ENCODE measurements around the gene IFNK.
A peak's percentile ranks its signal among the peaks of the same experiment; 100 is the strongest.

IFNK gene

GRCh38 chr9:27572918-27573633 lies 49.0 kb downstream of the IFNK start, which contains the start of gene C9orf72 (continued):
- peak; percentile 13; the same call in 1 of the 2 replicates for TF ChIP-seq ZFHX2 (tag by site-specific recombination; conservative IDR thresholded peaks at IDR 0.05)
- TF ChIP-seq ZBTB26 (tag by site-specific recombination; optimal IDR thresholded peaks at IDR 0.05): peak; percentile 66
- TF ChIP-seq HOXD13 (CRISPR knock-in tag; IDR thresholded peaks at IDR 0.05; ENCODE audit: borderline replicate concordance): no peak
- peak; percentile 24; the same call in 1 of the 2 replicates for TF ChIP-seq ZBTB20 (tag by site-specific recombination; IDR thresholded peaks at IDR 0.05)
- TF ChIP-seq, protein P1, sequence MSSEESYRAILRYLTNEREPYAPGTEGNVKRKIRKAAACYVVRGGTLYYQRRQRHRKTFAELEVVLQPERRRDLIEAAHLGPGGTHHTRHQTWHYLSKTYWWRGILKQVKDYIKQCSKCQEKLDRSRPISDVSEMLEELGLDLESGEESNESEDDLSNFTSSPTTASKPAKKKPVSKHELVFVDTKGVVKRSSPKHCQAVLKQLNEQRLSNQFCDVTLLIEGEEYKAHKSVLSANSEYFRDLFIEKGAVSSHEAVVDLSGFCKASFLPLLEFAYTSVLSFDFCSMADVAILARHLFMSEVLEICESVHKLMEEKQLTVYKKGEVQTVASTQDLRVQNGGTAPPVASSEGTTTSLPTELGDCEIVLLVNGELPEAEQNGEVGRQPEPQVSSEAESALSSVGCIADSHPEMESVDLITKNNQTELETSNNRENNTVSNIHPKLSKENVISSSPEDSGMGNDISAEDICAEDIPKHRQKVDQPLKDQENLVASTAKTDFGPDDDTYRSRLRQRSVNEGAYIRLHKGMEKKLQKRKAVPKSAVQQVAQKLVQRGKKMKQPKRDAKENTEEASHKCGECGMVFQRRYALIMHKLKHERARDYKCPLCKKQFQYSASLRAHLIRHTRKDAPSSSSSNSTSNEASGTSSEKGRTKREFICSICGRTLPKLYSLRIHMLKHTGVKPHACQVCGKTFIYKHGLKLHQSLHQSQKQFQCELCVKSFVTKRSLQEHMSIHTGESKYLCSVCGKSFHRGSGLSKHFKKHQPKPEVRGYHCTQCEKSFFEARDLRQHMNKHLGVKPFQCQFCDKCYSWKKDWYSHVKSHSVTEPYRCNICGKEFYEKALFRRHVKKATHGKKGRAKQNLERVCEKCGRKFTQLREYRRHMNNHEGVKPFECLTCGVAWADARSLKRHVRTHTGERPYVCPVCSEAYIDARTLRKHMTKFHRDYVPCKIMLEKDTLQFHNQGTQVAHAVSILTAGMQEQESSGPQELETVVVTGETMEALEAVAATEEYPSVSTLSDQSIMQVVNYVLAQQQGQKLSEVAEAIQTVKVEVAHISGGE (tag by site-specific recombination; conservative IDR thresholded peaks at IDR 0.05; ENCODE audit: low read depth): 0 out of 2 replicates have a peak, but pooled peaks have one; percentile 18
- TF ChIP-seq ZNF335 (tag by site-specific recombination; conservative IDR thresholded peaks at IDR 0.05): peak; percentile 44; the same call in 1 of the 2 replicates
- TF ChIP-seq ZNF596 (tag by site-specific recombination; IDR thresholded peaks at IDR 0.05): no peak
- TF ChIP-seq ZBTB48 (tag by site-specific recombination; IDR thresholded peaks at IDR 0.05): peak; percentile 89
- peak; percentile 4; the same call in 1 of the 2 replicates for TF ChIP-seq ZXDB (tag by site-specific recombination; IDR thresholded peaks at IDR 0.05)
- TF ChIP-seq ZNF660 (tag by site-specific recombination; IDR thresholded peaks at IDR 0.05): 0 out of 2 replicates have a peak, but pooled peaks have one; percentile 14
- peak; percentile 43 for TF ChIP-seq MZF1 (tag by site-specific recombination; IDR thresholded peaks at IDR 0.05; ENCODE audit: borderline replicate concordance)
- TF ChIP-seq EGR2 (tag by site-specific recombination; IDR thresholded peaks at IDR 0.05; ENCODE audit: low read depth): peak; percentile 40; the same call in 1 of the 2 replicates
- TF ChIP-seq REST (tag by site-specific recombination; IDR thresholded peaks at IDR 0.05): no peak
- TF ChIP-seq ZNF501 (tag by site-specific recombination; IDR thresholded peaks at IDR 0.05): 0 out of 2 replicates have a peak, but pooled peaks have one; percentile 36
- 0 out of 2 replicates have a peak, but pooled peaks have one; percentile 26 for TF ChIP-seq PRDM1 (tag by site-specific recombination; IDR thresholded peaks at IDR 0.05)
- TF ChIP-seq, protein P2, sequence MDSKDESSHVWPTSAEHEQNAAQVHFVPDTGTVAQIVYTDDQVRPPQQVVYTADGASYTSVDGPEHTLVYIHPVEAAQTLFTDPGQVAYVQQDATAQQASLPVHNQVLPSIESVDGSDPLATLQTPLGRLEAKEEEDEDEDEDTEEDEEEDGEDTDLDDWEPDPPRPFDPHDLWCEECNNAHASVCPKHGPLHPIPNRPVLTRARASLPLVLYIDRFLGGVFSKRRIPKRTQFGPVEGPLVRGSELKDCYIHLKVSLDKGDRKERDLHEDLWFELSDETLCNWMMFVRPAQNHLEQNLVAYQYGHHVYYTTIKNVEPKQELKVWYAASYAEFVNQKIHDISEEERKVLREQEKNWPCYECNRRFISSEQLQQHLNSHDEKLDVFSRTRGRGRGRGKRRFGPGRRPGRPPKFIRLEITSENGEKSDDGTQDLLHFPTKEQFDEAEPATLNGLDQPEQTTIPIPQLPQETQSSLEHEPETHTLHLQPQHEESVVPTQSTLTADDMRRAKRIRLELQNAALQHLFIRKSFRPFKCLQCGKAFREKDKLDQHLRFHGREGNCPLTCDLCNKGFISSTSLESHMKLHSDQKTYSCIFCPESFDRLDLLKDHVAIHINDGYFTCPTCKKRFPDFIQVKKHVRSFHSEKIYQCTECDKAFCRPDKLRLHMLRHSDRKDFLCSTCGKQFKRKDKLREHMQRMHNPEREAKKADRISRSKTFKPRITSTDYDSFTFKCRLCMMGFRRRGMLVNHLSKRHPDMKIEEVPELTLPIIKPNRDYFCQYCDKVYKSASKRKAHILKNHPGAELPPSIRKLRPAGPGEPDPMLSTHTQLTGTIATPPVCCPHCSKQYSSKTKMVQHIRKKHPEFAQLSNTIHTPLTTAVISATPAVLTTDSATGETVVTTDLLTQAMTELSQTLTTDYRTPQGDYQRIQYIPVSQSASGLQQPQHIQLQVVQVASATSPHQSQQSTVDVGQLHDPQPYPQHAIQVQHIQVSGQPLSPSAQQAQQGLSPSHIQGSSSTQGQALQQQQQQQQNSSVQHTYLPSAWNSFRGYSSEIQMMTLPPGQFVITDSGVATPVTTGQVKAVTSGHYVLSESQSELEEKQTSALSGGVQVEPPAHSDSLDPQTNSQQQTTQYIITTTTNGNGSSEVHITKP (tag by site-specific recombination; IDR thresholded peaks at IDR 0.05): peak; percentile 43; the same call in 1 of the 2 replicates
- no peak for TF ChIP-seq ZNF324 (tag by site-specific recombination; IDR thresholded peaks at IDR 0.05)
- TF ChIP-seq ZEB2 (tag by site-specific recombination; IDR thresholded peaks at IDR 0.05): 0 out of 2 replicates have a peak, but pooled peaks have one; percentile 10
- no peak for TF ChIP-seq RBAK (tag by site-specific recombination; IDR thresholded peaks at IDR 0.05)

Data from HEK293 (cell line).